ENCODE measurements around the gene MIDN. TPM values are rescaled to one million over a fixed set of nuclear protein-coding genes. Genes with fewer than 3 reads are reported as not detected.
A peak's percentile ranks its signal among the peaks of the same experiment; 100 is the strongest.

The MIDN gene
- total RNA-seq, 4 donors from 2014 or later, result 89.0 to 153 (median 105) TPM

DNA sequence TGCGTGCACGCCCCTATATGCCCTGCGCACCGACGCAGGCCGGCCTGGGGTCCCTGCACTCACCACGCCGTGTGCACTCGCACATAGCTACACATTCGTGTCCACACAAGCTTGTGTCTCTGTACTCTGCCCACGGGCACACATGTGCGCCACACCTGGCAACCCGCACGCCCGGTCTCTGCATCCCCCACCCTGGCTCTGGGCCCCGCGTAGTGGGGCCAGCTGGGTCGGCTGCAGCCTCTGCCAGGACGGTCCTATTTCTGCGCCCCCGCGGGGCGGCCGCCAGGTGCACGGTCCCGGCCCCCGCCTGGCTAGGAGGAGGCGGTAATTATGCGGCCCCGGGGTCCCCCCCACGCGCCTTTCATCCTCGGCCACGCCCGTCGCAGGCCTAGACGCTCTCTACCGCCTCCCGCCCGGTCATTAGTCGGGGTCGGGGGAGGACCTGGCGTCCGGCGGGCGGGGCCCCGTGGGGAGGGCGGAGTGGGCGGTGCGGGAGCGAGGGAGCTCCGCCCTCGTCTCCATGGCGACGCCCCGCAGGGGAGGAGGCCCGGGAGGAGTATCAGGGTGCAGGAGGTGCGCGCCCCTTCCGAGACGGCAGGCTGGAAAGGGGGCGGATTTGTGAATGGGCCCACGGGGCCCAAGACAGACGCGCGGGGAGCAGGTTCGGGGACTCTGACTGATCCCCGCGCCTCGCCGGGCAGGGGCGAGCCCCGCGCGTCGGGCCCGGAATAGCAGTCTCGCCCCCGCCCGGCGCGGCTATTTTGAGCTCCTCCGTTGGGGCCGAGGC is 17.9 kb downstream of the MIDN start:
- H3K27me3 ChIP-seq, result no peaks in the 10 kb centered on the region
- peaks cover 91% of the 10 kb centered on the region for H3K4me1 ChIP-seq
- H3K27ac ChIP-seq, result peak overlapping the region; percentile 92
- WGBS, result 1% methylated on average over 20 of the region's 84 CpGs
- peak overlapping the region; percentile 56 for H3K4me3 ChIP-seq
- peak; percentile 91 to 92 for DNase-seq (ENCODE audit: low spot score in 2 of 2)
- no peaks in the 10 kb centered on the region for H3K9me3 ChIP-seq
- H3K36me3 ChIP-seq, result peaks cover 6% of the 10 kb centered on the region
- no peak for TF ChIP-seq POLR2AphosphoS5 (IDR thresholded peaks at IDR 0.05)

DNA sequence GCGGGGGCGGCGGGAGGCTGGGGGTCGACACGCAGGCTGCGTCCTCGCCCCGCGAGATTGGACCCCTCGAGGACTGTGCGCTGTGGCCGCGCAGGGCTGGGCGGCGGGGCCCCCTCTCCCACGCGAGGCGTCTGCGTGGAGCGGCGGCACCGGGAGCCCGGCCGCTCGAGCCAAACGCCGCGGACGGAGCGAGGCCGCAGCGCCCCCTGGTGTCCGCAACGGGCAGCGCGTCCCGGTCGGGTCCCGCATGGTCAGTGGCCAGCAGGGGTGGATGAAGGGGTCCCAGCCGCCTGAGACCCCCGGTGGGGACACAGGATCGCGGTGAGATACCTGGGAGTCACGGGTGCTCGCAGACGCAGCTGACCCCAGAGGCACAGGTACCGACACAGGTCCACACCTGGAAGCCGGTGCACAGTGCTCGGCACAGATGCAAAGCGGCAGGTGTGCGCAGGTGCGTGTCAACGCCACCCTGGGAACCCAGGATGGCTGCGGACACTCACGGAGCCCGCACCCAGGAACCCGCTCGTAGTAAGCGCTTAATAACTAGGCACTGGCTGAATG is 18.6 kb downstream of the MIDN start:
- DNase-seq (ENCODE audit: low spot score in 2 of 2), result peak in 1 of 2 donors; percentile 85
- no peaks in the 10 kb centered on the region for H3K27me3 ChIP-seq
- TF ChIP-seq, protein P1, sequence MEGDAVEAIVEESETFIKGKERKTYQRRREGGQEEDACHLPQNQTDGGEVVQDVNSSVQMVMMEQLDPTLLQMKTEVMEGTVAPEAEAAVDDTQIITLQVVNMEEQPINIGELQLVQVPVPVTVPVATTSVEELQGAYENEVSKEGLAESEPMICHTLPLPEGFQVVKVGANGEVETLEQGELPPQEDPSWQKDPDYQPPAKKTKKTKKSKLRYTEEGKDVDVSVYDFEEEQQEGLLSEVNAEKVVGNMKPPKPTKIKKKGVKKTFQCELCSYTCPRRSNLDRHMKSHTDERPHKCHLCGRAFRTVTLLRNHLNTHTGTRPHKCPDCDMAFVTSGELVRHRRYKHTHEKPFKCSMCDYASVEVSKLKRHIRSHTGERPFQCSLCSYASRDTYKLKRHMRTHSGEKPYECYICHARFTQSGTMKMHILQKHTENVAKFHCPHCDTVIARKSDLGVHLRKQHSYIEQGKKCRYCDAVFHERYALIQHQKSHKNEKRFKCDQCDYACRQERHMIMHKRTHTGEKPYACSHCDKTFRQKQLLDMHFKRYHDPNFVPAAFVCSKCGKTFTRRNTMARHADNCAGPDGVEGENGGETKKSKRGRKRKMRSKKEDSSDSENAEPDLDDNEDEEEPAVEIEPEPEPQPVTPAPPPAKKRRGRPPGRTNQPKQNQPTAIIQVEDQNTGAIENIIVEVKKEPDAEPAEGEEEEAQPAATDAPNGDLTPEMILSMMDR (IDR thresholded peaks at IDR 0.05), result peak; percentile 97 to 98
- TF ChIP-seq EP300 (IDR thresholded peaks at IDR 0.05), result no peak
- peak overlapping the region; percentile 56 for H3K4me3 ChIP-seq
- H3K9me3 ChIP-seq, result no peaks in the 10 kb centered on the region
- peaks cover 91% of the 10 kb centered on the region for H3K4me1 ChIP-seq
- 0% methylated on average over 18 of the region's 59 CpGs for WGBS
- H3K36me3 ChIP-seq, result peaks cover 12% of the 10 kb centered on the region
- H3K27ac ChIP-seq, result peak overlapping the region; percentile 92

DNA sequence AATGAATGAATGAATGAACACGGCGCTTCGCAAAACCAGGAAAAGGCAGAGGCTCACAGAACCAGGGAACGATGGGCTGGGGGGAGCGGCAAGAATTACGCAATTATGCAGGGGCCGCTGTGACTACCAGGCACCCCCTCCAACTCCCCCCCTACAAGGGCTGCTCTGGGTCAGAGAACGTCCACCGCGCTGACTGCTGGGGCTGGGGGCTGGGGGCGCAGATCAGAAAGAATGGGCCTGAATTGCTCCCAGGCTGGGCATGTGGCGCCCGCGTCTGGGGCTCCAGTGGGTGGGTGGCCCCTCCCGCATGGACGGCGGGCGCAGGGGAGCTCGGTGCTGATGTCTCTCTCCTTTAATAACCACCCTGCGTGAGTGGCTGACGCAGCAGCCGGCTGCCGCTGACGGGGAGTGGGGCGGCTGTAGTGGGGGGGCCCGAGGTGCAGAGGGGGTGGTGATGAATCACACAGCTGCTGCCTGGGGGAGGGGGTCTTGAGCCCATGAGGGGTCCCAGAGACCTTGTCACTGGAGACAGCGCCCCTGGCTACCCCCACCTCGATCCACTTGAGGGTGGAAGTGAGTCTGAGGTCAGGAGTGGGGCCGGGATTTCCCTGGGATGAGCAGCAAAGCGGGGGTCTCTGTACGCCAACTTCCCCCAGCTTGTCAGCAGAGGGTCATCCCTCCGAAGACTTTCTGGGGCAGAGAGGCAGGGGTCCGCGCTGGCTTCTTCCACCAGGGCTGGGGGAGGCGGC is 19.3 kb downstream of the MIDN start:
- Histone ChIP-seq H3K4me3 (peak overlapping the region; percentile 56), H3K27ac (no peak overlapping the region), H3K9me3 (no peaks in the 10 kb centered on the region), H3K27me3 (no peaks in the 10 kb centered on the region), H3K4me1 (peaks cover 91% of the 10 kb centered on the region), H3K36me3 (peaks cover 19% of the 10 kb centered on the region)
- peak in 1 of 2 donors; percentile 80 for DNase-seq (ENCODE audit: low spot score in 2 of 2)
- no peak for TF ChIP-seq EP300 (IDR thresholded peaks at IDR 0.05)
- TF ChIP-seq POLR2A (IDR thresholded peaks at IDR 0.05), result no peak
- TF ChIP-seq POLR2AphosphoS5 (IDR thresholded peaks at IDR 0.05), result no peak
- TF ChIP-seq, protein P1 (IDR thresholded peaks at IDR 0.05), result no peak
- WGBS, result 6% methylated on average over 12 of the region's 35 CpGs

DNA sequence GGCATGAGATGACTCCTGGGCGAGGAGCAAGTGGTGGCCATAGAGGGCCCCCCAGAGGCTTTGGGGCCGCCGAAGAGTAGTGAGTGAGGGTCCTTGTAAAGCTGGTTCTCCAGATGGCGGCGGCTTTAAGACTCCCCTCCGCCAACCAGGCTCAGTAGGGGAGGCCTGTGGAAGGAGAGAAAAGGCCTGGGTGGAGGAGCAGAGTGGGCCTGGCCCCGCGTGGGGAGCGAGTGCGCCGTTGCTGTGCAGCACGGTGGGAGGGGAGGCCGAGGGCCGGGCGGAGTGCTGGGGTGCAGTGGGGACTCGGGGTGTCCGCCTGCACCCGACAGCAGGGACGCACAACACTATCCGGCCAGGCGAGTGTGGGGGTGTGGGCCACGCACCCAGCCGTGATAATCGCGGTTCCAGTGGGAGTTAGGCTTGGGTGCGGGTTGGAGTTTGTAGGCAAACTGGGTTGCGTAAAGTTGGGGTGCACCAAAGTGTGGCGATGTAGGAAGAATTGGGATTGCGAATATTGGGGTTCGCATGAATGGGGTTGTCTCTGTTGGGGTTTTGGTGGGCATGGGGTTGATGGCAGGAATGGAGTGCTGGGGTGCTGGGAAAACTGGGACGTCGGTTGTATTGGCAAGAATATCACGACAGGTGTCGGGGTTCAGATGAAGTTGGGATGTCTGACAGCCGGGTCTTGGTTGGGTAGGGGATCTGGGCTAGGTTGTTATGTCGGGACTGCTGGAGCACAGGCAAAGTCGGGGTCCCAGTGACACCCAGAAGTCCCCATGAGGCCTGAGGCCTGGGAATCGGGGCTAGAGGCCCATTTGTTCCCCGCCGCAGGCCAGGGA is 20.1 kb downstream of the MIDN start:
- WGBS, result 42% methylated on average over 40 of the region's 40 CpGs
- Histone ChIP-seq H3K27me3 (no peaks in the 10 kb centered on the region), H3K27ac (peak overlapping the region; percentile 100), H3K36me3 (peaks cover 27% of the 10 kb centered on the region), H3K4me3 (peak overlapping the region; percentile 80), H3K4me1 (peaks cover 91% of the 10 kb centered on the region), H3K9me3 (no peaks in the 10 kb centered on the region)
- TF ChIP-seq, protein P1 (IDR thresholded peaks at IDR 0.05), result no peak
- TF ChIP-seq EP300 (IDR thresholded peaks at IDR 0.05) (no peak), POLR2AphosphoS5 (IDR thresholded peaks at IDR 0.05) (no peak), POLR2A (IDR thresholded peaks at IDR 0.05) (no peak)
- peak in 1 of 2 donors; percentile 81 for DNase-seq (ENCODE audit: low spot score in 2 of 2)

DNA sequence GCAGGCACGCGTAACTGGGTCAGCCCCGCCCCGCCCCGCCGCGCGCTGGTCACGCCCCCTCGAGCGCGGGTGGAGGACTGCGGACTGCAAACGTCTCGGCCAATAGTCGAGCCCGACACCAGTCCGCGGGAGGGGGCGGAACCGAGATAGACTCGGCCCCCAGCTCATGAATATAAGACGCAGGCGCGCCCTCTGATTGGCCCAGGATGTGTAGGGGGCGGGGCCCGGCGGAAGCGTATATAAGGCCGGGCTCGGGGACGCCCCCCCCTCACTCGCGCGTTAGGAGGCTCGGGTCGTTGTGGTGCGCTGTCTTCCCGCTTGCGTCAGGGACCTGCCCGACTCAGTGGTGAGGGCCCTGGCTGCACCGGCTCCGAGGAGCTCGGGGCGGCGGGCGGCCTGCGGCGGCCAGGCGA is 20.7 kb downstream of the MIDN start, which contains the start of gene CIRBP:
Gene CIRBP (plus strand): TSS at position 268 of the 413 bp plus-strand sequence. CDS start 1,602 bp downstream, outside the sequence.
- Histone ChIP-seq H3K27me3 (no peaks in the 10 kb centered on the region), H3K36me3 (peaks cover 33% of the 10 kb centered on the region), H3K9me3 (no peaks in the 10 kb centered on the region), H3K27ac (peak within 1 kb of the TSS; percentile 100), H3K4me3 (peak within 1 kb of the TSS; percentile 80), H3K4me1 (peaks cover 94% of the 10 kb centered on the region)
- DNase-seq (ENCODE audit: low spot score in 2 of 2), result peak; percentile 100
- WGBS, result 2% methylated on average over 22 of the region's 50 CpGs
- TF ChIP-seq EP300 (IDR thresholded peaks at IDR 0.05) (no peak), POLR2A (IDR thresholded peaks at IDR 0.05) (peak; percentile 98 to 99), POLR2AphosphoS5 (IDR thresholded peaks at IDR 0.05) (peak; percentile 99)
- TF ChIP-seq, protein P1 (IDR thresholded peaks at IDR 0.05), result no peak

Data from suprapubic skin (tissue), 4 donors.